ENCODE data around the gene DBX1. TPM values are rescaled to one million over a fixed set of nuclear protein-coding genes. Genes with fewer than 3 reads are reported as not detected.
A peak's percentile ranks its signal among the peaks of the same experiment; 100 is the strongest.

DBX1 gene
- total and polyA plus RNA-seq, 2 donors from 2014 or later: not detected

GRCh38 chr11:20113149-20113438 lies 47.2 kb downstream of the DBX1 start:
- Histone ChIP-seq H3K27ac (ENCODE audit: low read depth in 2 of 2, low read length in 2 of 2) (peak overlapping the region; percentile 82 to 83), H3K4me1 (ENCODE audit: control insufficient read depth in 2 of 3, insufficient read depth in 2 of 3, low read depth in 1 of 3, low read length in 3 of 3) (peaks cover 0 to 9% (median 0%) of the 10 kb centered on the region in 3 donors), H3K4me3 (ENCODE audit: low read length in 3 of 3) (no peak overlapping the region), H3K27me3 (ENCODE audit: control insufficient read depth, insufficient read depth, low read length) (no peaks in the 10 kb centered on the region), H3K9ac (ENCODE audit: low read length in 3 of 3) (no peak overlapping the region), H3K36me3 (ENCODE audit: control insufficient read depth in 2 of 3, insufficient read depth in 3 of 3, low read length in 3 of 3) (peaks cover 2 to 36% (median 9%) of the 10 kb centered on the region in 3 donors), H3K9me3 (ENCODE audit: control insufficient read depth in 2 of 3, insufficient read depth in 1 of 3, low read length in 3 of 3) (no peaks in the 10 kb centered on the region)
- intact Hi-C loops (cut with DNase I): loop anchor here (10.0 kb wide), 1 partner anchor 158 kb away; no protein-coding TSS in a partner anchor
- no peak for TF ChIP-seq CTCF (IDR thresholded peaks at IDR 0.05; ENCODE audit: borderline replicate concordance, extremely low read depth, insufficient read depth)
- FAIRE-seq (no peak), DNase-seq (peak in 2 of 5 donors; percentile 17 to 52)

GRCh38 chr11:20112291-20113148 lies 47.8 kb downstream of the DBX1 start:
- intact Hi-C loops (cut with DNase I): loop anchor here (10.0 kb wide), 1 partner anchor 158 kb away; no protein-coding TSS in a partner anchor
- peak in 1 of 5 donors; percentile 92 for DNase-seq
- H3K4me3 ChIP-seq (ENCODE audit: low read length in 3 of 3): no peak overlapping the region

GRCh38 chr11:20111871-20112270 lies 48.4 kb downstream of the DBX1 start:
- intact Hi-C loops (cut with DNase I): loop anchor here (10.0 kb wide), 1 partner anchor 157 kb away; no protein-coding TSS in a partner anchor
- peaks cover 2 to 34% (median 6%) of the 10 kb centered on the region in 3 donors for H3K36me3 ChIP-seq (ENCODE audit: control insufficient read depth in 2 of 3, insufficient read depth in 3 of 3, low read length in 3 of 3)
- no peak for FAIRE-seq
- no peak overlapping the region for H3K4me3 ChIP-seq (ENCODE audit: low read length in 3 of 3)
- no peak for TF ChIP-seq CTCF (IDR thresholded peaks at IDR 0.05; ENCODE audit: borderline replicate concordance, extremely low read depth, insufficient read depth)
- H3K27ac ChIP-seq (ENCODE audit: low read depth in 2 of 2, low read length in 2 of 2): peak overlapping the region; percentile 74 to 83
- no peaks in the 10 kb centered on the region for H3K9me3 ChIP-seq (ENCODE audit: control insufficient read depth in 2 of 3, insufficient read depth in 1 of 3, low read length in 3 of 3)
- peak overlapping the region in 1 of 3 donors; percentile 23 for H3K9ac ChIP-seq (ENCODE audit: low read length in 3 of 3)
- no peak for DNase-seq
- H3K4me1 ChIP-seq (ENCODE audit: control insufficient read depth in 2 of 3, insufficient read depth in 2 of 3, low read depth in 1 of 3, low read length in 3 of 3): peaks cover 0 to 9% (median 0%) of the 10 kb centered on the region in 3 donors
- no peaks in the 10 kb centered on the region for H3K27me3 ChIP-seq (ENCODE audit: control insufficient read depth, insufficient read depth, low read length)

More at GRCh38 chr11:20112291-20113148, 47.8 kb downstream of the DBX1 start:
- no peak for TF ChIP-seq CTCF (IDR thresholded peaks at IDR 0.05; ENCODE audit: borderline replicate concordance, extremely low read depth, insufficient read depth)
- Histone ChIP-seq H3K27me3 (ENCODE audit: control insufficient read depth, insufficient read depth, low read length) (no peaks in the 10 kb centered on the region), H3K4me1 (ENCODE audit: control insufficient read depth in 2 of 3, insufficient read depth in 2 of 3, low read depth in 1 of 3, low read length in 3 of 3) (peaks cover 0 to 9% (median 0%) of the 10 kb centered on the region in 3 donors), H3K36me3 (ENCODE audit: control insufficient read depth in 2 of 3, insufficient read depth in 3 of 3, low read length in 3 of 3) (peaks cover 2 to 38% (median 6%) of the 10 kb centered on the region in 3 donors), H3K9me3 (ENCODE audit: control insufficient read depth in 2 of 3, insufficient read depth in 1 of 3, low read length in 3 of 3) (no peaks in the 10 kb centered on the region), H3K9ac (ENCODE audit: low read length in 3 of 3) (peak overlapping the region in 1 of 3 donors; percentile 23), H3K27ac (ENCODE audit: low read depth in 2 of 2, low read length in 2 of 2) (peak overlapping the region; percentile 82 to 83)
- no peak for FAIRE-seq
